Mesendoderm (in vitro differentiated cells): ENCODE measurements around the gene GPR89B.
"Not testable (repeated sequence)": the region's sequence is repeated elsewhere in the genome, so short reads cannot be mapped to it uniquely, and the experiment has no call there.

Source experiments
- DNase-seq: peaks from one replicate; pipeline ENCODE4 v3.0.0; 2013
- H2AK5ac ChIP-seq: 2 replicates; pipeline ENCODE4 v1.6.1; 2013; ENCODE audit warnings: low read length, inconsistent platforms
- H2BK120ac ChIP-seq: 2 replicates; pipeline ENCODE4 v1.6.1; 2013; ENCODE audit warnings: low read depth, mild to moderate bottlenecking, low read length, moderate library complexity, mixed read lengths
- H2BK15ac ChIP-seq: replicated peaks from 2 replicates; pipeline ENCODE4 v1.6.1; 2013; ENCODE audit warnings: low read depth, mild to moderate bottlenecking, moderate library complexity
- H2BK5ac ChIP-seq: 2 replicates; pipeline ENCODE4 v1.6.1; 2013; ENCODE audit warnings: low read length, inconsistent platforms
- H3K18ac ChIP-seq: 2 replicates; pipeline ENCODE4 v1.6.1; 2013; ENCODE audit warnings: mild to moderate bottlenecking, low read length, mixed read lengths
- H3K23ac ChIP-seq: one replicate; pipeline ENCODE4 v1.6.1; 2013; ENCODE audit warnings: low read length
- H3K27ac ChIP-seq: 2 replicates; pipeline ENCODE4 v1.5.1; 2013; ENCODE audit warnings: low read depth, mild to moderate bottlenecking, inconsistent platforms, low read length, moderate library complexity
- H3K27me3 ChIP-seq: 2 replicates; pipeline ENCODE4 v1.6.1; 2013; ENCODE audit warnings: low read length, control low read depth, mild to moderate bottlenecking, inconsistent platforms; ENCODE audit not compliant: insufficient read depth, poor library complexity
- H3K36me3 ChIP-seq: 2 replicates; pipeline ENCODE4 v1.6.1; 2013; ENCODE audit warnings: low read length, inconsistent platforms; ENCODE audit not compliant: control insufficient read depth, insufficient read depth
- H3K4ac ChIP-seq: one replicate; pipeline ENCODE4 v1.6.1; 2013; ENCODE audit warnings: low read depth, mild to moderate bottlenecking, low read length, moderate library complexity
- H3K4me1 ChIP-seq: 2 replicates; pipeline ENCODE4 v1.6.1; 2013; ENCODE audit warnings: low read depth, low read length, inconsistent platforms; ENCODE audit not compliant: control insufficient read depth
- H3K4me2 ChIP-seq: 2 replicates; pipeline ENCODE4 v1.6.1; 2013; ENCODE audit warnings: low read length
- H3K4me3 ChIP-seq: 2 replicates; pipeline ENCODE4 v1.5.1; 2013; ENCODE audit warnings: mild to moderate bottlenecking, low read length
- H3K56ac ChIP-seq: one replicate; pipeline ENCODE4 v1.6.1; 2013; ENCODE audit warnings: low read length
- H3K79me1 ChIP-seq: 2 replicates; pipeline ENCODE4 v1.6.1; 2013; ENCODE audit warnings: low read length, inconsistent platforms
- H3K79me2 ChIP-seq: 2 replicates; pipeline ENCODE4 v1.6.1; 2013; ENCODE audit warnings: mild to moderate bottlenecking, low read length; ENCODE audit not compliant: control insufficient read depth, insufficient read depth
- H3K9ac ChIP-seq: 2 replicates; pipeline ENCODE4 v1.6.1; 2013; ENCODE audit warnings: low read length, inconsistent platforms
- H4K5ac ChIP-seq: one replicate; pipeline ENCODE4 v1.6.1; 2013; ENCODE audit warnings: low read length
- H4K8ac ChIP-seq: one replicate; pipeline ENCODE4 v1.6.1; 2013; ENCODE audit warnings: low read depth, mild to moderate bottlenecking, control low read depth, low read length, moderate library complexity
- WGBS: extraction: QIAGEN DNeasy Blood & Tissue Kit; methylation state at CpG from one replicate; pipeline ENCODE4 v1.1.7; 2013; ENCODE audit warnings: low lambda C conversion rate, missing lambda C conversion rate; ENCODE audit not compliant: insufficient coverage; ENCODE audit errors: extremely low coverage; 5-methylcytosine and 5-hydroxymethylcytosine counted together

Gene GPR89B

GRCh38 chr1:147940456-147940855, 12.2 kb downstream of the GPR89B start:
- not testable (repeated sequence) for H3K56ac ChIP-seq, H3K4me3 ChIP-seq, H2AK5ac ChIP-seq, H3K4me1 ChIP-seq, H4K5ac ChIP-seq, H2BK15ac ChIP-seq, H3K4ac ChIP-seq, H3K9ac ChIP-seq, DNase-seq, H3K4me2 ChIP-seq, H3K79me1 ChIP-seq, H3K27me3 ChIP-seq, H3K79me2 ChIP-seq, H3K18ac ChIP-seq, H2BK5ac ChIP-seq, H3K23ac ChIP-seq, H2BK120ac ChIP-seq, H3K36me3 ChIP-seq, H3K27ac ChIP-seq, H4K8ac ChIP-seq
- WGBS, result no CpG with 5 or more reads among the region's 2 CpGs

- H3K4me2 ChIP-seq, H3K79me2 ChIP-seq, H2BK5ac ChIP-seq, H2BK15ac ChIP-seq, H3K4ac ChIP-seq, H4K8ac ChIP-seq, H2AK5ac ChIP-seq, H3K27me3 ChIP-seq, H3K79me1 ChIP-seq, H3K4me3 ChIP-seq, H3K4me1 ChIP-seq, H3K18ac ChIP-seq, H3K9ac ChIP-seq, H4K5ac ChIP-seq, DNase-seq, H3K27ac ChIP-seq, H2BK120ac ChIP-seq, H3K23ac ChIP-seq, H3K56ac ChIP-seq, H3K36me3 ChIP-seq: not testable (repeated sequence)
- WGBS, result no CpG with 5 or more reads among the region's 1 CpG
Measured at GRCh38 chr1:147942563-147942962, 14.3 kb downstream of the GPR89B start.

GRCh38 chr1:147949517-147949916, 21.3 kb downstream of the GPR89B start:
- DNase-seq, H2BK5ac ChIP-seq, H3K4ac ChIP-seq, H3K4me2 ChIP-seq, H3K23ac ChIP-seq, H3K27ac ChIP-seq, H3K56ac ChIP-seq, H4K8ac ChIP-seq, H3K79me1 ChIP-seq, H2AK5ac ChIP-seq, H4K5ac ChIP-seq, H2BK15ac ChIP-seq, H3K79me2 ChIP-seq, H3K27me3 ChIP-seq, H3K4me3 ChIP-seq, H3K9ac ChIP-seq, H3K18ac ChIP-seq, H3K36me3 ChIP-seq, H2BK120ac ChIP-seq, H3K4me1 ChIP-seq: not testable (repeated sequence)
- no CpG with 5 or more reads among the region's 35 CpGs for WGBS

- not testable (repeated sequence) for H2BK15ac ChIP-seq, H3K23ac ChIP-seq, H3K79me1 ChIP-seq, H3K27ac ChIP-seq, H3K27me3 ChIP-seq, H2AK5ac ChIP-seq, H4K5ac ChIP-seq, H3K79me2 ChIP-seq, H3K18ac ChIP-seq, DNase-seq, H3K4me2 ChIP-seq, H3K4ac ChIP-seq, H3K4me1 ChIP-seq, H3K9ac ChIP-seq, H3K56ac ChIP-seq, H3K4me3 ChIP-seq, H2BK120ac ChIP-seq, H2BK5ac ChIP-seq, H3K36me3 ChIP-seq, H4K8ac ChIP-seq
- WGBS, result no CpG with 5 or more reads among the region's 1 CpG
Measured at GRCh38 chr1:147958906-147959305, 30.7 kb downstream of the GPR89B start.

- H3K56ac ChIP-seq, H3K4me2 ChIP-seq, H3K23ac ChIP-seq, H3K27me3 ChIP-seq, DNase-seq, H3K18ac ChIP-seq, H4K8ac ChIP-seq, H3K4me1 ChIP-seq, H3K27ac ChIP-seq, H3K79me2 ChIP-seq, H2AK5ac ChIP-seq, H3K4ac ChIP-seq, H3K36me3 ChIP-seq, H3K4me3 ChIP-seq, H2BK120ac ChIP-seq, H2BK15ac ChIP-seq, H3K79me1 ChIP-seq, H4K5ac ChIP-seq, H2BK5ac ChIP-seq, H3K9ac ChIP-seq: not testable (repeated sequence)
- no CpG with 5 or more reads among the region's 2 CpGs for WGBS
Measured at GRCh38 chr1:147959680-147960079, 31.5 kb downstream of the GPR89B start.

- not testable (repeated sequence) for DNase-seq, H2AK5ac ChIP-seq, H4K5ac ChIP-seq, H3K9ac ChIP-seq, H3K4ac ChIP-seq, H3K79me1 ChIP-seq, H3K18ac ChIP-seq, H4K8ac ChIP-seq, H3K4me2 ChIP-seq, H2BK5ac ChIP-seq, H3K79me2 ChIP-seq, H3K4me3 ChIP-seq, H3K36me3 ChIP-seq, H3K4me1 ChIP-seq, H2BK15ac ChIP-seq, H3K27me3 ChIP-seq, H3K27ac ChIP-seq, H3K56ac ChIP-seq, H2BK120ac ChIP-seq, H3K23ac ChIP-seq
- no CpG with 5 or more reads among the region's 1 CpG for WGBS
Measured at GRCh38 chr1:147964575-147964974, 36.4 kb downstream of the GPR89B start.
